Smooth muscle cell (in vitro differentiated cells): ENCODE results near the gene S100PBP. TPM values are rescaled to one million over a fixed set of nuclear protein-coding genes. Genes with fewer than 3 reads are reported as not detected.

Experiments used
- DNase-seq: peaks from one replicate; lab custom pipeline; 2025; ENCODE audit not compliant: unreplicated experiment; lab: John Stamatoyannopoulos, UW
- H2AFZ ChIP-seq: fragments of 200-600 bp; sonication (generic); 2 replicates; pipeline ENCODE4 v1.6.0; 2016; ENCODE audit warnings: antibody characterized with exemption, low read depth, mild to moderate bottlenecking
- H3F3A ChIP-seq: fragments of 200-600 bp; sonication (generic); 2 replicates; pipeline ENCODE4 v1.6.0; 2017; ENCODE audit warnings: antibody characterized with exemption, low read depth
- H3K27ac ChIP-seq: fragments of 200-600 bp; sonication (generic); 2 replicates; pipeline ENCODE4 v1.5.1; 2016; ENCODE audit warnings: low read depth, mild to moderate bottlenecking
- H3K27me3 ChIP-seq: fragments of 200-600 bp; sonication (generic); 2 replicates; pipeline ENCODE4 v1.6.1; 2016; ENCODE audit warnings: low read depth, mild to moderate bottlenecking
- H3K36me3 ChIP-seq: fragments of 200-600 bp; sonication (generic); 2 replicates; pipeline ENCODE4 v1.5.1; 2016; ENCODE audit warnings: low read depth
- H3K4me1 ChIP-seq: fragments of 200-600 bp; sonication (generic); 2 replicates; pipeline ENCODE4 v1.5.1; 2016; ENCODE audit warnings: low read depth
- H3K4me2 ChIP-seq: fragments of 200-600 bp; sonication (generic); 2 replicates; pipeline ENCODE4 v1.6.0; 2016; ENCODE audit warnings: mild to moderate bottlenecking
- H3K4me3 ChIP-seq: fragments of 200-600 bp; sonication (generic); 2 replicates; pipeline ENCODE4 v1.5.1; 2016; ENCODE audit warnings: mild to moderate bottlenecking
- H3K79me2 ChIP-seq: fragments of 200-600 bp; sonication (generic); 2 replicates; pipeline ENCODE4 v1.6.0; 2016; ENCODE audit warnings: low read depth, mild to moderate bottlenecking
- H3K9ac ChIP-seq: fragments of 200-600 bp; sonication (generic); 2 replicates; pipeline ENCODE4 v1.6.0; 2016; ENCODE audit warnings: low read depth
- H3K9me3 ChIP-seq: fragments of 200-600 bp; sonication (generic); replicated peaks from 2 replicates; pipeline ENCODE4 v1.5.1; 2016; ENCODE audit warnings: low read depth
- H4K20me1 ChIP-seq: fragments of 200-600 bp; sonication (generic); 2 replicates; pipeline ENCODE4 v1.6.0; 2016; ENCODE audit warnings: low read depth
- WGBS: methylation state at CpG from one replicate; pipeline ENCODE4 v1.1.7; 2016; ENCODE audit warnings: low lambda C conversion rate; 5-methylcytosine and 5-hydroxymethylcytosine counted together
- polyA plus RNA-seq: library from polyadenylated mRNA; unstranded; fragments of >200 nt; fragmentation: Nextera tagmentation; extraction: Ambion mirVana; gene quantifications from 2 replicates; pipeline ENCODE4 v1.2.1, GENCODE V29; 2016
- total RNA-seq: library from RNA; depleted of rRNA; stranded (reverse); fragments of >200 nt; gene quantifications from 2 replicates; pipeline ENCODE4 v1.2.3, GENCODE V29; 2014
- TF ChIP-seq, protein P1 (sequence below): fragments of 200-600 bp; sonication (generic); IDR thresholded peaks from 2 replicates; pipeline ENCODE4 v1.5.1; 2017; ENCODE audit warnings: borderline replicate concordance, mild to moderate bottlenecking, antibody characterized with exemption; ENCODE audit not compliant: insufficient read depth, poor library complexity, severe bottlenecking

Gene S100PBP
- total and polyA plus RNA-seq, 2 experiments from 2014 or later, result 22.1 to 39.1 TPM

GRCh38 chr1:32886828-32887414 lies 69.5 kb downstream of the S100PBP start:
- no peaks in the 10 kb centered on the region for H3K4me1 ChIP-seq
- no peak overlapping the region for H3K9ac ChIP-seq
- H3K27me3 ChIP-seq, result peaks cover 18% of the 10 kb centered on the region
- H3K4me2 ChIP-seq, result peak overlapping the region; percentile 85
- no peak overlapping the region for H3K27ac ChIP-seq
- TF ChIP-seq, protein P1, sequence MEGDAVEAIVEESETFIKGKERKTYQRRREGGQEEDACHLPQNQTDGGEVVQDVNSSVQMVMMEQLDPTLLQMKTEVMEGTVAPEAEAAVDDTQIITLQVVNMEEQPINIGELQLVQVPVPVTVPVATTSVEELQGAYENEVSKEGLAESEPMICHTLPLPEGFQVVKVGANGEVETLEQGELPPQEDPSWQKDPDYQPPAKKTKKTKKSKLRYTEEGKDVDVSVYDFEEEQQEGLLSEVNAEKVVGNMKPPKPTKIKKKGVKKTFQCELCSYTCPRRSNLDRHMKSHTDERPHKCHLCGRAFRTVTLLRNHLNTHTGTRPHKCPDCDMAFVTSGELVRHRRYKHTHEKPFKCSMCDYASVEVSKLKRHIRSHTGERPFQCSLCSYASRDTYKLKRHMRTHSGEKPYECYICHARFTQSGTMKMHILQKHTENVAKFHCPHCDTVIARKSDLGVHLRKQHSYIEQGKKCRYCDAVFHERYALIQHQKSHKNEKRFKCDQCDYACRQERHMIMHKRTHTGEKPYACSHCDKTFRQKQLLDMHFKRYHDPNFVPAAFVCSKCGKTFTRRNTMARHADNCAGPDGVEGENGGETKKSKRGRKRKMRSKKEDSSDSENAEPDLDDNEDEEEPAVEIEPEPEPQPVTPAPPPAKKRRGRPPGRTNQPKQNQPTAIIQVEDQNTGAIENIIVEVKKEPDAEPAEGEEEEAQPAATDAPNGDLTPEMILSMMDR, result no peak
- no peaks in the 10 kb centered on the region for H4K20me1 ChIP-seq
- H3K4me3 ChIP-seq, result no peak overlapping the region
- H3K79me2 ChIP-seq, result no peaks in the 10 kb centered on the region
- DNase-seq, result no peak
- 58% methylated on average over 19 of the region's 19 CpGs for WGBS
- H3F3A ChIP-seq, result no peaks in the 10 kb centered on the region
- no peaks in the 10 kb centered on the region for H3K36me3 ChIP-seq
- no peak overlapping the region for H2AFZ ChIP-seq
- no peaks in the 10 kb centered on the region for H3K9me3 ChIP-seq

- no peaks in the 10 kb centered on the region for H3F3A ChIP-seq
- no peak overlapping the region for H3K4me3 ChIP-seq
- H3K27me3 ChIP-seq, result peaks cover 22% of the 10 kb centered on the region
- H3K36me3 ChIP-seq, result no peaks in the 10 kb centered on the region
- no peak overlapping the region for H2AFZ ChIP-seq
- H3K9me3 ChIP-seq, result no peaks in the 10 kb centered on the region
- H3K79me2 ChIP-seq, result no peaks in the 10 kb centered on the region
- 79% methylated on average over 12 of the region's 12 CpGs for WGBS
- no peak for DNase-seq
- H3K4me2 ChIP-seq, result no peak overlapping the region
- TF ChIP-seq, protein P1, result no peak
- no peak overlapping the region for H3K27ac ChIP-seq
- H3K9ac ChIP-seq, result no peak overlapping the region
- no peaks in the 10 kb centered on the region for H3K4me1 ChIP-seq
- no peaks in the 10 kb centered on the region for H4K20me1 ChIP-seq
Observed at GRCh38 chr1:32887623-32888022, 70.2 kb downstream of the S100PBP start.

DNA sequence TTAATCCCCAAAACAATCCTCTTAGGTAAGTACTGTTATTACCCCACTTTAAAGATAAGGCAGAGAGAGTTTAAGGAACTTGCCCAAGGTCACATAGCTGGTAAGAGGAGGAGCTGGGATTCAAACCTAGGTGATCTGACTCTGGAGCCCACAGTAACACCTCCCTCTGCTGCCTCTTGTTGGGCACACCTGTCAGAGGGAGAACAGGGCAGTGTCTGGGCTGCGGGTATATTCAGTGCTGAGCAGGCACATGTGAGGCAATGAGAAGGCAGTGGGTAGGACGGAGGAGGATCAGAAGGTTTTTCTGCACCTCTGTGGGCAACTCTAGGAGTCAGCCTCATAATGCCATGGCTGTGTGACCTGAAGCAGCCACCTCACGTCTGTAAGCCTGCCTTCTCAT lies 70.7 kb downstream of the S100PBP start:
- DNase-seq, result no peak
- no peak overlapping the region for H3K9ac ChIP-seq
- no peaks in the 10 kb centered on the region for H3F3A ChIP-seq
- TF ChIP-seq, protein P1, result no peak
- no peak overlapping the region for H3K4me3 ChIP-seq
- peaks cover 24% of the 10 kb centered on the region for H3K27me3 ChIP-seq
- H4K20me1 ChIP-seq, result no peaks in the 10 kb centered on the region
- 78% methylated on average over 3 of the region's 3 CpGs for WGBS
- no peaks in the 10 kb centered on the region for H3K36me3 ChIP-seq
- H3K4me2 ChIP-seq, result no peak overlapping the region
- H3K27ac ChIP-seq, result no peak overlapping the region
- no peaks in the 10 kb centered on the region for H3K9me3 ChIP-seq
- no peaks in the 10 kb centered on the region for H3K4me1 ChIP-seq
- no peak overlapping the region for H2AFZ ChIP-seq
- H3K79me2 ChIP-seq, result no peaks in the 10 kb centered on the region
